Activated CD8-positive, alpha-beta memory T cell treated with anti-CD3 and anti-CD28 coated beads, Interleukin-2, amount 50 U/mL, for 1 hour (primary cell): ENCODE results near the gene PACSIN2.
A peak's percentile ranks its signal among the peaks of the same experiment; 100 is the strongest.
"Not testable (repeated sequence)": the region's sequence is repeated elsewhere in the genome, so short reads cannot be mapped to it uniquely, and the experiment has no call there.

Source experiments
- DNase-seq: peaks from one replicate; pipeline ENCODE4 v3.0.0-alpha.2; 2020; ENCODE audit errors: extremely low read depth

Gene PACSIN2

GRCh38 chr22:43014869-43015676 is at the start of gene PACSIN2:
PACSIN2 (minus strand) TSS chr22:43015149; CDS start chr22:42912080, 103,069 bp downstream.
- DNase-seq = peak; percentile 97

DNA sequence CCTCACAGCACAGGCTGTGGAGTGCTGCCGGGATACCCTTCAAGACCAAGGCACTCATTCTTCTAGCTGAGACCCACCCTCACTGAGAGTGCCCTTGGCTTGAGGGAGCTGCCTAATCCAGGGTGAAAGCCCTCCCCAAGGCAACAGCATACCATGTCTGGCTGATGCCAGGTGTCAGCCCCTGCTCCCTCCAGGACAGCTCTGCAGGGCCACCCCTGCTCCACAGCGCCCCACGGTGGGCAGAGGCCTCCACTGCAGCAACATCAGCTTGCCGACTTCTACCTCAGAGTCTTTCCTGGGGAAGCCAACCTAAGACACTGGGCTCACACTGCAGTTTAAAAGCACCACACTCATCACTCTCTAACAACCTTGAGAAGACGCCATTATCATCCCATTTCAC is 45.2 kb upstream of the PACSIN2 start:
- no peak for DNase-seq

DNA sequence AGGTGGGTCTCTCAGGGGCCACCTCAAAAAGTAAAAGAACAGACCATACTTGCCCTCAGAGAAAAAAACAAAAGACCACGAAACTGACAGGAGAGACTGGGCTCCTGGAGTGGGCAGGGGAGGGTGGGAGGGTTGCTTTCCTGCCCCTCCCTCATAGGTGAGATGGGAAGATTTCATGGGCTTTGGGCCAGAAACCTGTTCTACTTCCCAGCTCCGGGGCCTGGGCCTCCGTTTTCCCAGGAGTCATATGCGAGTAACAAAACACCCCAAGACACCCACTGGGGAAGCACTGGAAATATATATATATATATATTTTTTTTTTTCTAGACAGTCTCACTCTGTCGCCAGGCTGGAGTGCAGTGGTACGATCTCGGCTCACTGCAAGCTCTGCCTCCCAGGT is 42.7 kb upstream of the PACSIN2 start:
- no peak for DNase-seq

DNA sequence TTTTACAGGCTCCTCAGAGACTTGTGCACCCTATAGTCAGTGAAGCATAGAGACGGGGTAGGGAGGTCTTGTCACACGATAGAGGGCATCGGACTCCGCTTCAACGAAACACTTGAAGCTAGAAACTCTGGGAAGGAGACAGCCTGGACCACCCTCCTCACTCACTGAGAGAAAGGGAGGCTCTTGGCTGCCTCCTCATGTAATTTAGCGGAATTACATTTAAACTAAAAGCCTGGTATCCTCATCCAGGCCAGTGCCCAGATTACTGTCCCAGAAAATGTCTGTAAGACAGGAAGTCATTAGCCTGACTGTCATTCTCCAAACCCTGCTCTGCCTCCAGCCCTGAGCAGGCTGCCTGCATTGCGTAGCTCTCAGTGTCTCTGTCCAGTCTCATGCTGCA is 38.2 kb upstream of the PACSIN2 start:
- no peak for DNase-seq

GRCh38 chr22:43050995-43051394 is 36.0 kb upstream of the PACSIN2 start:
- DNase-seq = no peak

- no peak for DNase-seq
Measured at GRCh38 chr22:43047605-43048004, 32.7 kb upstream of the PACSIN2 start.

DNA sequence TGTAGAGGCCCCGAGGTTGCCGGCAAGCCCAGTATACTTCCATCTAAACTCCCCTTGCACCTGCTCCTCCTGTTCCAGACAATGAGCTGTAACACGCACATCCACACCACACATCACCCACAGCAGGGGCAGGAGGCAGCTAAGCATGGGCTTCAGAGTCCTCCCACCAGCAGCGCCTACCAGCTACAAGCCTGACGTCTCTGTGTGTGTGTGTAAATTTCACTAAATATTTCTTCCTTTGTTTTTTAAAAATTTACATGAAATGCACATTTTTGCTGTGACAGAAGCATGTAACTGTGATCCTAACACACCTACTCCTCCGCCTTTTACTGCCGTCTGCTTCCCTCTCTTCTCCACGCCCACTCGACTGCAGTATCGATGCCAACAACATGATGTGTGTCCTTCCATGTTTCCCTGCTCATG is 29.4 kb upstream of the PACSIN2 start:
- no peak for DNase-seq

- no peak for DNase-seq
Measured at GRCh38 chr22:43042101-43042780, 27.3 kb upstream of the PACSIN2 start.

- DNase-seq = no peak
Measured at GRCh38 chr22:43039800-43040199, 24.9 kb upstream of the PACSIN2 start.

- DNase-seq = no peak
Measured at GRCh38 chr22:43038325-43038724, 23.4 kb upstream of the PACSIN2 start.

DNA sequence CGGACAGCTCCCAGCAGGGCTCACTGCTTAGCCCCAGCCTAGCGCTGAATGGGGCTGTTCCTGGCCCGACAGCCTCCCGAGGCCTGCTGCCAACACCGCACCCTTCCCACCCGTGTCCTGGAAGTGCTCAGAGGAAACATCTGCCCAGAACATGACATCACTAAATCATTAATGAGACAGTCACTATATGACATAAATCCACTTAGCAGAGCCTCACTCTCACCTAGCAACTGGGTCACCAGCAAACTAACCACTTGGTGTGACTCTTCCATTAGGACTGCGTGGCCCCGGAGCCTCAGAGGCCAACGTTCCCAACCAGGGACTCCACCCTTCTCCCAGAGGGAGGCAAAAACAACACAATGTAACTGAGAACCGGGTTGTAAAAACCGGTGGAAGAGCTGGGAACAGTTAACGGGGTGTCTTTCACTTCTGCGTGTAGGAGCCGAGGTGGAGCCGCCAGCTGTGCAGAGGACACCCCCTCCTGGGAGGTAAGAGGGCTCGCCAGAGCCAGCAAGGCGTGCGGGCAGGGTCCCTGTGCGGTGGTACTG is 21.4 kb upstream of the PACSIN2 start:
- no peak for DNase-seq

DNA sequence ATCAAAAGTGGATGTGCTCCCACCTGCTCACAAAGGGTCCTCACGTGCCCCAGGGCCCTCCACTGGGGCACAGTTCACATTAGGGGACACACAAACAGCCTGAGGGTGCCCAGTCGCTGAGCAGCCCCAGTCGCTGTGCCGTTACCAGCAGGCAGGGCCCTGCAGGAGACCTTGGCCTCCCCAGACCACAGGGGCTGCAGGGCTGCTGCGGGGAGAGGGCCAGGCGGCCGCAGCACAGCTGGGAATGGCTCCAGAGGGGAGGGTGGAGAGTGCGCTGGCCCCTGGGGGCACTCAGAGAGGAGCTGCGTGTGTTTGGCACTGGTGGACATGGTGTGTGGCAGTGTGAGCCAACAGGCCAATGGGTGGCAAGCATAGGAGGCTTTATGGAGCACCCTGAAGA is 20.3 kb upstream of the PACSIN2 start:
- DNase-seq = no peak

- no peak for DNase-seq
Measured at GRCh38 chr22:43031617-43032016, 16.7 kb upstream of the PACSIN2 start.

DNA sequence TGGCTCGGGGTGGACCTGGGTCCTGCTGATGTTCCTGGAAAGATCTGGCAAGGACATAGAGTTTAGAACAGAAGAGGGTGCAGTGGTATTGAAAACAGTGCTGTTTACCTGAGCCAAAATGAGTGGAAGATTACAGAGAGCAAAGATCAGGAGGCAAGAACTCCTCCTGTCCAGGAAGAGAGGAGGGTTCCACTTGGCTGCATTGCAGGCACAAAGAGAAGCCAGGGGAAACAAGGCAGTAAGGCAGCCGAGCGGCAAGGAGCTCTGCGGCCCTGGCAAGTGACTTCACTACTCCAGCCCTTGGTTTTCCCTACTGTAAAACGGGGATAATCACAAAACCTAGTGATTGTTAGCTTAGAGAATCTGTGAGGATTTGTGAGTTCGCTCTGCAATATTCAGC is 3.7 kb upstream of the PACSIN2 start:
- no peak for DNase-seq

GRCh38 chr22:43017525-43018460 is 2.8 kb upstream of the PACSIN2 start:
- no peak for DNase-seq

DNA sequence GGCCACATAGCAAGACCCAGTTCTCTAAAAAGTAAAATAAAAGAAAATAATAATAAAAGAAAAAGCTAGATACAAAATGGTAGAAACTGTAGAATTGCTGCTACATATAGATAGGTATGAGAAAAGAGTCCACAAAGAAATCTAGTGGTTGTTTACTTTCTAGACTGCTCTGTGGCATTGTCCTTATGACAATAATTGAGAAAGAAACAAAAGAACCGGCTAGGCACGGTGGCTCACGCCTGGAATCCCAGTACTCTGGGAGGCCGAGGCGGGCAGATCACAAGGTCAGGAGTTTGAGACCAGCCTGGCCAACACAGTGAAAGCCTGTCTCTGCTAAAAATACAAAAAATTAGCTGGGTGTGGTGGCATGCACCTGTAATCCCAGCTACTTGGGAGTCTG is 1.2 kb upstream of the PACSIN2 start:
- DNase-seq = not testable (repeated sequence)

DNA sequence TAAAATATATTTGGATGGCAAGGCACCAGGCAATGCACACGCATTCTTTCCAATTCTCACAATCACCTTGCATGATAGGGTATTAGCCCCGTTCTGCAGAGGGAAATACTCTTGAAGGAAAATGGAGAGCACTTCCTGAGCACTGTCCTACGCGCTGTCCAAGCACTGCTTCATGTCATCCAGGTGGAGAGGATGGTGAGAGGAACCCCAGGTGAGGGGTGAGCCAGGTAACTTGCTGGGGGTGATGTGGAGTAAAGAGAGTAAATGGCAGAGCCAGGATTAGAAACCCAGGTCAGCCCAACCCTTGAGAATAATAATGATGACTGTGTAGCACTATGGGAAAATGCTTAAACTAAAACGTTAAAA is 711 bp upstream of the PACSIN2 start:
- no peak for DNase-seq

DNA sequence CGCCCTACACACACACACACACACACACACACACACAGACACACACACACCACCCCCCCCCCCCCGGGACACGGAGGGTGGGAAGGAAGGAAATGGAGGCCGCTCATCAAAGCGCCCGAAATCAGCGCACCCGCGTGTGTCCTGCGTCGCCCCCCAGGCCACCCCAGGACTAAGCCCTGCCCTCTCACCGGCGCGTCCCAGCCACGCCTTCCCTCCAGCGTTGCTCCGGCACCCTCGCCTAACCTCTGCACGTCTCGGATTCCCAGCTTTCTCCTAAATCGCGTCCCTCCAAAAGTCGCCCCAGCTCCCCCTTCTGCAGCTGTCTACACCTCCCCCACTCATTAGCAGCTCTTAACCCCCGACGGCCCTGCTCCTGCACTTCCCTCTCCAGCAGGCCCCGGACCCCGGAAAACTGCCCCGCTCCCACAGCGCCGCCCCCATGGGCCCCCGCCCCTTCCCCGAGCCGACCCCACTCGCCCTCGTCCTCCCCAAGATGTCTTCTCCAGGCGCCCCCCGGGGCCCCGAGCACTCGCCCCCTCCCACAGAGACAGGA is 557 bp downstream of the PACSIN2 start:
- no peak for DNase-seq

- no peak for DNase-seq
Measured at GRCh38 chr22:43013355-43014315, 1.3 kb downstream of the PACSIN2 start.

DNA sequence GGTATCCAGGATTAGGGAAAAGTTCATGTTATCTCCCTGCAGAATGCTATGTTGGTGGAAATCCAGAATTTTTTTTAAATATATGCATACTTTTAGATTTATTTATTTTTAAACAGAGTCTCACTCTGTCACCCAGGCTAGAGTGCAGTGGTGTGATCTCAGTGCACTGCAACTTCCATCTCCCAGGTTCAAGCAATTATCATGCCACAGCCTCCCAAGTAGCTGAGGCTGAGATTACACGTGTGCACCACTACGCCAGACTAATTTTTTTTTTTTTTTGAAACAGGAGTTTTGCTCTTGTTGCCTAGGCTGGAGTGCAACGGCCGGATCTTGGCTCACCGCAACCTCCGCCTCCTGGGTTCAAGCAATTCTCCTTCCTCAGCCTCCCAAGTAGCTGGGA is 2.6 kb downstream of the PACSIN2 start:
- no peak for DNase-seq
